Coronary artery (tissue), 2 donors: ENCODE data around the gene TOX2.

ENCODE experiments used
- DNase-seq: peaks from one replicate; pipeline ENCODE4 v3.0.0-alpha.2; 2017; ENCODE audit warnings: low spot score
- H3K27ac ChIP-seq, 2 donors: fragments of 200-600 bp; sonication (generic); one replicate each; pipeline ENCODE4 v1.5.1; 2016 to 2019
- H3K4me3 ChIP-seq: fragments of 200-600 bp; sonication (generic); 2 replicates; pipeline ENCODE4 v1.5.1; 2016; ENCODE audit warnings: mild to moderate bottlenecking, moderate library complexity
- TF ChIP-seq, protein P1 (sequence below): fragments of 200-600 bp; sonication (generic); IDR thresholded peaks from one replicate; pipeline ENCODE4 v1.5.1; 2019; ENCODE audit warnings: antibody characterized with exemption

TOX2 gene

DNA sequence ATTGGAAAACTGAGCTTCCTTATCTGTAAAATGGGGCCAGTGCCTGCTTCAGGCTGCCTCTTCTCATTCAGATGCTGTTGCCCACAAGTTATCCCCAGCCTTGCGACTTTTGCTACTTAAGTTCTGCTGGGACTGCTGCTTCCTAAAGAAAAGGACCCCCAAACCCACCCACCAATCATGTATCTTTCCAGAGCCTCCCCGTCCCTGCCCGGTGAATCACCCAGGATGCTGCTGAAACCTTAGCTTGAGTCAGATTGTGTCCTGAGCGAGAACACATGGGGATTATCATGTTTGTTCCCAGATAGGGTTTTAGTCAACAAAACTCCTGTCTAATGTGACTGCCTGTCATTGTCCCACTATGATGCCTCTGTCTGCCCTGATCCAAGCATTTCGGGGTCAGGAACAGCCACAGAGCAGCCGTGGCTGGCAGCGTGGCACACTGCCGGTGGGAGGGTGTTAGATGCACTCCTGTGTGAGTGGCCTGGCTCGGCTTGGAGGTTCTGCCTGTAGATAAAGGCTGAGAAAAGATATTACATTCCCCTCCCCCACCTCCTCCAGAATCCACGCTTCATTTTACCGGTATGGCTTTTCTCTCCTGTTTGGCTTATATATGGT lies 79.9 kb downstream of the TOX2 start:
- DNase-seq, result no peak

DNA sequence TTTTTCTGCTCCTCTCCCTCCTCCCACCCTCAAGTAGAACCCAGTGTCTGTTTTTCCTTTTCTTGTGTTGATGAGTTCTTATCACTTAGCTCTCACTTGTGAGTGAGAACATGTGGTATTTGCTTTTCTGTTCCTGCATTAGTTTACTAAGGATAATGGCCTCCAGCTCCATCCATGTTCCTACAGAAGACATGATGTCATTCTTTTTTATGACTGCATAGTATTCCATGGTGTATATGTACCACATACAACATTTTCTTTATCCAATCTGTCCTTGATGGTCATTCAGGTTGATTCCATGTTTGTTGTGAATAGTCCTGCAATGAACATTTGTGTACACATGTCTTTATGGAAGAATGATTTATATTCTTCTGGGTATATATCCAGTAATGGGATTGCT lies 81.0 kb downstream of the TOX2 start:
- Histone ChIP-seq H3K4me3 (no peak overlapping the region), H3K27ac (no peak overlapping the region)
- TF ChIP-seq, protein P1, sequence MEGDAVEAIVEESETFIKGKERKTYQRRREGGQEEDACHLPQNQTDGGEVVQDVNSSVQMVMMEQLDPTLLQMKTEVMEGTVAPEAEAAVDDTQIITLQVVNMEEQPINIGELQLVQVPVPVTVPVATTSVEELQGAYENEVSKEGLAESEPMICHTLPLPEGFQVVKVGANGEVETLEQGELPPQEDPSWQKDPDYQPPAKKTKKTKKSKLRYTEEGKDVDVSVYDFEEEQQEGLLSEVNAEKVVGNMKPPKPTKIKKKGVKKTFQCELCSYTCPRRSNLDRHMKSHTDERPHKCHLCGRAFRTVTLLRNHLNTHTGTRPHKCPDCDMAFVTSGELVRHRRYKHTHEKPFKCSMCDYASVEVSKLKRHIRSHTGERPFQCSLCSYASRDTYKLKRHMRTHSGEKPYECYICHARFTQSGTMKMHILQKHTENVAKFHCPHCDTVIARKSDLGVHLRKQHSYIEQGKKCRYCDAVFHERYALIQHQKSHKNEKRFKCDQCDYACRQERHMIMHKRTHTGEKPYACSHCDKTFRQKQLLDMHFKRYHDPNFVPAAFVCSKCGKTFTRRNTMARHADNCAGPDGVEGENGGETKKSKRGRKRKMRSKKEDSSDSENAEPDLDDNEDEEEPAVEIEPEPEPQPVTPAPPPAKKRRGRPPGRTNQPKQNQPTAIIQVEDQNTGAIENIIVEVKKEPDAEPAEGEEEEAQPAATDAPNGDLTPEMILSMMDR, result no peak
- DNase-seq, result no peak

More for the DNA sequence above, 79.9 kb downstream of the TOX2 start:
- no peak overlapping the region for H3K27ac ChIP-seq
- H3K4me3 ChIP-seq, result no peak overlapping the region
- TF ChIP-seq, protein P1, result no peak

DNA sequence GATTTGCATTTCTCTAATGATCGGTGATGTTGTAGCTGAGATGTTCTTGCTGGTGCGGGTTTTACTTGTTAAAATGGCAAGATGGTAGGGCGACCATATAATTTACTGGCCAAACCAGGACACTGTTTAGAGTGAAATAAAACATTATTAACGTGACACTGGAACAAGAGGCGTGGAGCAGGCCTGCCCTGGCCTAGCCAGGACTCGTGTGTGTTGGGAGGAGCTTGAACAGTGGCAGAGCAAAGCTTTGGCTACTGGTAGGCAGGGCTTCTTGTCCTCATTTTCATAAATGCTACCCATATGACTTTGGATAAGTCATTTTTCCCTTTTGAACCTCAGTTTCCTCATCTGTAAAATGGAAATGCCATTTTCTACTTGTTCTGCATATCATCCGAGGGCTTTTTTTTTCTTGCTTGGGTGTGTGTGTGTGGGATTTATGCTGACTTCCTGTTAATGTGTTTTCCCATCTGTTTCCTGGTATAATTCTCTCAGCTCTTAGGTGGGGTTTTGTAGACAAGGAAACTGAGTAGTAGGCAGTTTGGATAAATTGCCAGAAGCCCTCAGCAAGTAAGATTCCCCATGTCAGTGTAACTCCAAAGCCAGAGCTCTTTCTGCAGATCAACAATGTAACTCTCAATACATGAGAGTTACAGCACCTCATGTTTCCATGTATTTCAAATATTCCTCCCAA lies 81.7 kb downstream of the TOX2 start:
- Histone ChIP-seq H3K27ac (no peak overlapping the region), H3K4me3 (no peak overlapping the region)
- DNase-seq, result no peak
- TF ChIP-seq, protein P1, result no peak

- TF ChIP-seq, protein P1, result no peak
- DNase-seq, result no peak
- Histone ChIP-seq H3K27ac (no peak overlapping the region), H3K4me3 (no peak overlapping the region)
Measured at GRCh38 chr20:43999848-44000247, 85.2 kb downstream of the TOX2 start.

DNA sequence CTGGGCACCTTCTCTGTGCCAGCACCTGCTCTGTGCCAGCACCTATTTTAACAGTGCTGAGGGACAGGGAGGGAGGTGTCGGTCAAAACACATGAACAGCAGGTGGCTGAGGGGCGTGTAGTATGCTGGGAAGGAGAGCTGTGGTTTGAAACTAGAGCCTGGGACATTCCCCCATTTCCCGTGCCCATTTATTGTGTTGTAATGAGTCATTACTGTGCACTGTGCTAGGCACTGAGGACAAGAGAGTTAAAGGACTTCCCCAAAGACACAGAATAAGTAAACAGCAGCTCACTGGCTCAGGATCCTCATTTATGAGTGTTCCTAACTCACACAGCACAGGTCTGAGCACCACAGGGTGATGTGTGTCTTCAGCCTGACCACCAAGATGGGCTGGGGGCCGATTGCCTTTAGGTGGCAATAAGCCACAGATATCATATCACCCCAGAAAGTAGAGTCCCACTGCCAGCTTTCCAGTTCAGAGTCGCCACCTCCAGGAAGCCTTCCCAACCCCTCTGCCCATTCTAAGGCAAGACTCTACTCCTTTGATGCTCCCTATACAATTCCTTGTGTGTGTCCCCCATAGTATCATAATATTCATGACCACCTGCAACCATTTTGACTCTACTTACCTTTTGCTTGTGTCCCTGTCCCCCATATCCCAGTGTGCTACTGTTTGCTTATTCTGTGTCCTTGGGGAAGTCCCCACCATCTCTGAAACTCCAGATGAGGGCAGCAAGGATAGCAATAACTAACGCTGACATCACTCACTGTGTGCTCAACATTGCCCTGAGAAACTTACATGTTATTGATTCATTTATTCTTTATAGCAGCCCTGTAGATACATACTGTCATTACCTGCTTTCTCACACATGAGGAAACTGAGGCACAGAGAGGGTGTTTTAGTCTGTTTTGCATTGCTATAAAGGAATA lies 87.3 kb downstream of the TOX2 start:
- Histone ChIP-seq H3K4me3 (no peak overlapping the region), H3K27ac (no peak overlapping the region)
- DNase-seq, result no peak
- TF ChIP-seq, protein P1, result no peak

- Histone ChIP-seq H3K27ac (no peak overlapping the region), H3K4me3 (no peak overlapping the region)
- no peak for DNase-seq
Measured at GRCh38 chr20:44002861-44003260, 88.2 kb downstream of the TOX2 start.

More at GRCh38 chr20:44002861-44003260, 88.2 kb downstream of the TOX2 start:
- TF ChIP-seq, protein P1, result no peak
